ENCODE data around the gene PDCD11. TPM values are rescaled to one million over a fixed set of nuclear protein-coding genes. Genes with fewer than 3 reads are reported as not detected.

Gene PDCD11
- total and polyA plus RNA-seq, 2 of the 8 experiments (the other 6 are each of a cell fraction or from before 2014, with no cell fraction given), result 18.1 to 79.1 TPM

DNA sequence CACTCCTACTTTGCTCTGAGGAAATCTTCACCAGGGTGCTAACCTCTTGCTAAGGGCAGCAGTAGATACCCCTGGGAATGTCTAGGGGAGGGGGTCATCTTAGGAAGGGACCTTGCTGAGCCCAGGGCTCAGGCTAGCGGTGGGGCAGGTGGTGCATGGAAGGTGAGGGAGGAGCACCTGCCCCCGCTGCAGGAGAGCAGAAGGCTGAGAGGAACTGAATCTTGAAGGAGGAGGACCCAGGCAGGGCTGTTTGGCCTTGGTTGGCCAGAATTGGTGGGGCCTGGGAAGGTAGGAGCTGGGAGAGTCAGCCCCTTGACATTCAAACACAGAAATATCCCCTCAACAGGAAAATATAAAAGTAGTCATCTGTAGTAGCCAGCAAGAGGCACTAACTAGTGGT, 75.6 kb downstream of the PDCD11 start (continued):
- TF ChIP-seq TAF1 (IDR thresholded peaks at IDR 0.05; ENCODE audit: low read depth, low read length) (no peak), CREB1 (IDR thresholded peaks at IDR 0.05) (no peak), JUN (IDR thresholded peaks at IDR 0.05; ENCODE audit: low read depth, low read length) (no peak), CEBPB (IDR thresholded peaks at IDR 0.05; ENCODE audit: low read depth, low read length) (no peak), SP2 (IDR thresholded peaks at IDR 0.05; ENCODE audit: low read length) (no peak), TBP (IDR thresholded peaks at IDR 0.05; ENCODE audit: low read depth, low read length) (no peak), SIN3A (conservative IDR thresholded peaks at IDR 0.05 in 1 of 2, IDR thresholded peaks at IDR 0.05 in 1 of 2; ENCODE audit: low read depth in 1 of 2, low read length in 2 of 2) (no peak)
